ENCODE measurements around the gene NKX3-2. TPM values are rescaled to one million over a fixed set of nuclear protein-coding genes. Genes with fewer than 3 reads are reported as not detected.

The NKX3-2 gene
- total and polyA plus RNA-seq, 2 of the 4 experiments (the other 2 are of a cell fraction): 0.05 TPM; not detected in 1

DNA sequence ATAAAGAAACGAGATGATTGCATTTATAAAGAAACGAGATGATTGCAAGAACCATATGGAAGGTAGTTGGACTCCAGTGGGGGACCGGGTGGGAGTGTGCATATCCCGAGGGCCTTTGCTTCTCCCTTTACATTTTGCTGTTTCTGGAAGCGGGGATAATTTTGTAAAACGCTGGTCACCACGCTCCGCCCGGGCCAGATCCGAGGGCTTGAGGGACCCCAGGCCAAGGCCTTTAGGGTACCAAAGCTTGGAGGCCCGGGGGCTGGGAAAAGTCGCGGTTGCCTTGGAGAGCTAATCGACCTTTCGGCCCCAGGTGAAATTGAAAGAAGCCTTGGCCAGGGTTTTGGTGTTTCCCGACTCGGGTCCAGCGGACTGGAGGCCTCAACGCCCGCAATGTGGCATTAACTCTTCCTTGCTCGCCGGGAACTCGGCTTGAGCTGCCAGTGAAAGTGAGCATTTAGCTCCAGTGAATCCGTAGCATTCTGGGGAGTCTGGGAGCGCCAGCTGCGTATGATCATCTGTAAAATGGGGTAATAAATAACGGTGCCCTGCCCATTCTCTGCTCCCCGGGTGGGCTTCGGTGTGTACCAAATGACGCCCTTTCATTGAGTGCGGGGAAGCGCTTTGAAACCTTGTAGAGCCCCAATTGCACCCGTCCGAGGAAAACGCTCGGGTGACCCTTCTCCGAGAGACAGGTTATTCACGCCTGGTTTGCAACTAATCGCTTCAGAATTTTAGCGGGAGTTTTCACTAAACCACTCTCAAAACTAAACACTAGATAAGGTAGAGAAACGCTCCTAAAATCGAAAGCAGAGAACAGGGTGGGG is 4.5 kb downstream of the NKX3-2 start:
- no peak overlapping the region for H2BK15ac ChIP-seq (ENCODE audit: low read depth, low read length)
- H3K18ac ChIP-seq (ENCODE audit: low read depth, low read length): no peak overlapping the region
- no peaks in the 10 kb centered on the region for H3K79me1 ChIP-seq (ENCODE audit: low read depth in 1 of 2, low read length in 2 of 2)
- H3K14ac ChIP-seq (replicated peaks; ENCODE audit: low read depth, low read length): no peak overlapping the region
- CTCF ChIA-PET: no interaction called here
- no peaks in the 10 kb centered on the region for H3K4me1 ChIP-seq (ENCODE audit: control insufficient read depth, insufficient read depth, low read length)
- POLR2A ChIA-PET (ENCODE audit: unreplicated experiment): no interaction called here
- no peak overlapping the region for H2AFZ ChIP-seq (replicated peaks; ENCODE audit: low read length, poor library complexity)
- H3K4me2 ChIP-seq (ENCODE audit: low read depth, low read length): no peak overlapping the region
- peaks cover 15% of the 10 kb centered on the region for H3K9me3 ChIP-seq (ENCODE audit: control insufficient read depth, insufficient read depth, low read length)
- dilution Hi-C loops (cut with HindIII; ENCODE audit: low sequenced_read_pairs, unreplicated experiment) (no loop called here), in situ Hi-C loops (cut with MboI; ENCODE audit: low sequenced_read_pairs) (no loop called here), intact Hi-C loops (cut with micrococcal nuclease) (no loop called here)
- no peak overlapping the region for H4K8ac ChIP-seq (ENCODE audit: low read depth in 2 of 2, low read length in 2 of 2)
- H3K27ac ChIP-seq (ENCODE audit: insufficient read depth, low read length): no peak overlapping the region
- ATAC-seq (ENCODE audit: low read depth) (no peak), DNase-seq (no peak)
- H2BK20ac ChIP-seq (ENCODE audit: low read depth, low read length): no peak overlapping the region
- H2BK5ac ChIP-seq (ENCODE audit: low read depth, low read length, poor library complexity, severe bottlenecking): no peak overlapping the region
- H3K4ac ChIP-seq (ENCODE audit: low read depth, low read length): no peak overlapping the region
- H3K23ac ChIP-seq (ENCODE audit: low read depth, low read length): no peak overlapping the region
- no peak overlapping the region for H3K56ac ChIP-seq (ENCODE audit: extremely low read depth, insufficient read depth, low read length)
- H3K36me3 ChIP-seq (ENCODE audit: control insufficient read depth, insufficient read depth, low read length): no peaks in the 10 kb centered on the region
- no peak overlapping the region for H3K4me3 ChIP-seq (ENCODE audit: insufficient read depth, low read depth, low read length)
- 36% methylated on average over 9 of the region's 42 CpGs; no CpG with 5 or more reads in 1 of the 2 experiments for WGBS, 2 experiments (ENCODE audit: extremely low coverage in 2 of 2, insufficient read length in 1 of 2)
- TF ChIP-seq RAD21 (IDR thresholded peaks at IDR 0.05; ENCODE audit: low read length) (no peak), MAZ (IDR thresholded peaks at IDR 0.05; ENCODE audit: borderline replicate concordance, low read depth, low read length) (no peak), CHD1 (IDR thresholded peaks at IDR 0.05; ENCODE audit: low read depth, low read length) (no peak)
- peaks cover 93% of the 10 kb centered on the region for H3K27me3 ChIP-seq (ENCODE audit: control insufficient read depth, insufficient read depth, low read length)
- H3K9ac ChIP-seq (ENCODE audit: low read depth, low read length): no peak overlapping the region
- no peaks in the 10 kb centered on the region for H3K9me1 ChIP-seq (ENCODE audit: insufficient read depth, low read length)
- no peak overlapping the region for H2AK5ac ChIP-seq (ENCODE audit: low read depth, low read length)
- H2BK120ac ChIP-seq (ENCODE audit: low read depth, low read length): no peak overlapping the region
- H2AK9ac ChIP-seq (replicated peaks; ENCODE audit: low read depth, low read length, poor library complexity): no peak overlapping the region
- no TSS peak for BruUV-seq (replicated peaks)
- no peak overlapping the region for H4K5ac ChIP-seq (ENCODE audit: low read depth, low read length)
- no peaks in the 10 kb centered on the region for H4K20me1 ChIP-seq (ENCODE audit: insufficient read depth, low read length)
- H4K91ac ChIP-seq (ENCODE audit: insufficient read depth, low read depth, low read length): no peak overlapping the region
